NCI-H2107 treated with DMSO at 0.1 percent for 48 hours (cell line): ENCODE results near the gene SERAC1.
"Not testable (repeated sequence)": the region's sequence is repeated elsewhere in the genome, so short reads cannot be mapped to it uniquely, and the experiment has no call there.

Experiments used
- DNase-seq: peaks from one replicate; lab custom pipeline; 2025; ENCODE audit not compliant: unreplicated experiment; lab: John Stamatoyannopoulos, UW

Gene SERAC1

DNA sequence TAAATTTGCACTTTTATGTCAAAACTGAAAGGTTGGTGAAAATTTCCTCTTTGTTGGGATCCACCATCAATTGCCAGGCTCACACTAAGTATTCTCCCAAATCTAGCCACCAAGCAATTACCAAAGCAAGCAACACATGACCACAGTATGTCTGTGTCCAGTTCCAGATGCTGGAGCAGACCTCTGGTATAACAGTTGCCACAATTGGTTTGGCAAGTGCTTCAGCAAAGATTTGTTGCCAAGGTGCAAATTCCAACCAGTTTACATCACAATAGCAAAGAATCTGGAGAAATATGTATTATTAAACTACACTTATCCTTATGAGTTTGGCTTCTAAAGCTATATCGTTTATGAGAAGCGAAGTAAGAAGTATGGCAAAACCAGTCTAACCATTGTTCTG lies 6.5 kb upstream of the SERAC1 start:
- no peak for DNase-seq

GRCh38 chr6:158174024-158174423 lies 6.0 kb upstream of the SERAC1 start:
- no peak for DNase-seq

DNA sequence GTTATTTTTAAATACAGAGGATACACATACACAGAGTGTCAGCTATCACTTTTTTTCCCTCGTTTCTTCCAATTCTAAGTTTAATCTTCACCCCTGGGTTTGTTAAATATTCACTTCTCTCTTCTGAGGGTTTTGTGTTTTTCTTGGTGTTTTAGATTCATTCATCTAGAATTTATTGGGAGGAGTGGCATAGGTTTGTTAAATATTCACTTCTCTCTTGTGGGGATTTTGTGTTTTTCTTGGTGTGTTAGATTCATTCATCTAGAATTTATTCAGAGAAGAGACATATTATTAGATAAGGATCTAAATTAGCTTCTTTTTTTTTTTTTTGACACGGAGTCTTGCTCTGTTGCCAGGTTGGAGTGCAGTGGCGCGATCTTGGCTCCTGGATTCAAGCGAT lies 3.9 kb upstream of the SERAC1 start:
- no peak for DNase-seq

GRCh38 chr6:158170656-158171081 lies 2.6 kb upstream of the SERAC1 start:
- DNase-seq, result no peak

DNA sequence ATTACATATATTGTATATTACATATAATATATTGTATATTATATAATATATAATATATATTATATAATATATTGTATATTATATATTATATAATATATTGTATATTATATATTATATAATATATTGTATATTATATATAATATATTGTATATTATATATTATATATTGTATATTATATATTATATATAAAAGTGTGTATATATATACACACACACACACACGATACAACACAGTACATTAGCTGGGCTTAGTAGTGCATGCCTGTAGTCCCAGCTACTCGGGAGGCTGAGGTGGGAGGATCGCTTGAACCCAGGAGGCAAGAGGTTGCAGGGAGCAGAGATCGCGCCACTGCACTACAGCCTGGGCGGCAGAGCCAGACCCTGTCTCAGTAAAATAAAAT lies 1.6 kb upstream of the SERAC1 start:
- DNase-seq, result not testable (repeated sequence)

- no peak for DNase-seq
Observed at GRCh38 chr6:158165919-158166416, 2.1 kb downstream of the SERAC1 start.

DNA sequence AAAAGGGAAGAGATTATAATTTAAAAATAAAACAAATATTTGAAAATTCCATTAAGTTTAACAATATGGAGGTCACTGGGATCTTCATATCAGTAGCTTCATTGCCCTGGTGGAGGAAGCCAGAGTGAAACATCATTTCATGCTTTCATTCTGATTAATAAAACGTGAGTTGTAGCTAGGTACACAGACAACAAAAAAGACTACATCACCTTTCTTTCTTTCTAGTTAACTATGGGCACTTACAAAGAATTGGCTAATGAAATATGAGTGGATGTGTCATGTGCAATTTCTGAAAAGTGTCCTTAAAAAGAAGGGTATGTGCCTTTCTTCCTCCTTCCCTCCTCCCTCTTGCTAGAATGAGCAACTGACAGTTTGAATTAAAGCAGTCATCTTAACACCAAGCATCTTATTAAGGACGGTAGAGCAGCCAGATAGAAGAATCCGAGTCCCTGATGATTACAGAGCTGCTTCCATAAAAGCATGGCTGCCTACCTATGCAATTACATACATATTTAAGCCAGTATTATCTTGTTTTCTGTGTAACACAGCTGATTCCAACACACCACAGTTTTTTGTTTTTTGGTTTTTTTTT lies 3.4 kb downstream of the SERAC1 start:
- DNase-seq, result no peak

- no peak for DNase-seq
Observed at GRCh38 chr6:158161566-158162254, 6.4 kb downstream of the SERAC1 start.

DNA sequence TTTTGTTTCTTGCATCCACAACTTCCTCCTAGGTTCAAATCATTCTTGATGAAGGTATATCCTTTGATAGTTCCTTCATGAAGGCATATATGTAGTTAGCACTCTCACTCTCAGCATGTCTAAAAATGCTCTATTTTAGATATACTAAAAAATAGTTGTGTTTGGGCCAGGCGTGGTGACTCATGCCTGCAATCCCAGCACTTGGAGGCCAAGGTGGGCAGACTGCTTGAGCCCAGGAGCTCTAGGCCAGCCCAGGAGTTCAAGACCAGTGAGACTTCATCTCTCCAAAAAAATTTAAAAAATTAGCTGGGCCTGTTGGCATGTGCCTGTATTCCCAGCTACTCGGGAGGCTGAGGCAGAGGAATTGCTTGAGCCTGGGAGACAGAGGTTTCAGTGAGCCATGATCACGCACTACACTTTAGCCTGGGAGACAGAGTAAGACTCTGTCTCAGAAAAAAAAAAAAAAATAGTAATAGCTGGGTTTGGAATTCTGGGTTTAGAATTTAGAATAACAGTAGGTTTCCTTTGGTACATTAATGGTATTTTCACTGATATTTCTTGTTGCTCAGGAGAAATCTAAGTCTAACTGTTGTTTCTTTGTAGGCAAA lies 7.0 kb downstream of the SERAC1 start:
- DNase-seq, result no peak

GRCh38 chr6:158158748-158159147 lies 9.3 kb downstream of the SERAC1 start:
- DNase-seq, result no peak

GRCh38 chr6:158158123-158158522 lies 9.9 kb downstream of the SERAC1 start:
- no peak for DNase-seq

DNA sequence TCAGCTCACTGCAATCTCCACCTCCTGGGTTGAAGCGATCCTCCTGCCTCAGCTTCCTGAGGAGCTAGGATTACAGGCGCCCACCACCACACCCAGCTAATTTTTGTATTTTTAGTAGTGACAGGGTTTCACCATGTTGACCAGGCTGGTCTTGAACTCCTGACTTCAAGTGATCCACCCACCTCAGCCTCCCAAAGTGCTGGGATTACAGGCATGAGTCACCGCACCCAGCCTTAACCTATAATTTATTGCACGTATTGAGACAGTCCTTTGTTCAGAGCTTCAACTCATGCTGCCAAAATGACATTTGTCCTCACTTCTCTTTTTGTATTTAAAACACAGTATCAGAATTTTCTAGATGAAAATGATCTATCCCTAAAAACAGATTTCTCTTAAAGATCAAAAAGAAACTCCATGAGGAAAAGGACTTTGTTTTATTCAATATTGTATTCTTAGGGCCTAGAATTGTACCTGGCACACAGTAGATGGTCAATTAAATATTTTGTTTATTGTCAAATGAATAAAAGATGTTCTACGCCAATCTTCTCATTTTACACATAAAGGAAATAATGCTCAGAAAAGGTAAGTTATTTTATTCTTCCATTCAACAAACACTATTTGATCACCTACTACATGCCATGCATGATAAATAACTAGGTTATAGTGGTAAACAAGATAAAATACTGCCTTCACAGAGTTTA lies 10.8 kb downstream of the SERAC1 start:
- no peak for DNase-seq

GRCh38 chr6:158154816-158155215 lies 13.2 kb downstream of the SERAC1 start:
- DNase-seq, result no peak

DNA sequence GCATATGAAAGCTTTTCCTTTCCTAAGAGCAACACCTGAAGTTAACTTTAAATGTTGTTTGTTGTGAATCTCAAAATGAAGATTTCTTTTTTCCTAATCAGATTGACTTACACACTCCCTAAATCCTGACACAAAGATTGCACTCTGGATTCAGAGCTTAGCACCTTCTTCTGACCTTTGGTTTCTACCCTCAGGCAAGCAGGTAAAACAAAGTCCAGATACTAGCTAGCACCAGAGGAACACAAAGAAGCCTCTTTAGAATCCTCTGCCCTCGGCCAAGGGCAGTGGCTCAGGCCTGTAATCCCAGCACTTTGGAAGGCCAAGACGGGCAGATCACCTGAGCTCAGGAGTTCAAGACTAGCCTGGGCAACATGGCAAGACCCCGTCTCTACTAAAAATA lies 14.5 kb downstream of the SERAC1 start:
- no peak for DNase-seq

DNA sequence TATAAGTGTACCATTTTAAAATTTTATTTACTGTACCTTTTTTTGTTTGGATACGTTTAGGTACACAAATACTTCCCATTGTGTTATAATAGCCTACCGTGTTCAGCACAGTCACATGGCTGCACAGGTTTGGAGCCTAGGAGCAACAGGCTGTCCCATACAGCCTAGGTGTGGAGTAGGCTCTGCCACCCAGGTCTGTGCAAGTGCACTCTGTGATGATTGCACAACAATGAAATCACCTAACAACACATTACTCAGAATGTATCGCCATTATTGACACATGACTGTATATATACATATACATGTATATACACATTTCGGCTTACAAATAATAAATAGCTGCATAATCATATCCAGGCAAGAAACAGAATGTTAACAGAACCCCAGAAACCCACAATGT lies 15.4 kb downstream of the SERAC1 start:
- DNase-seq, result no peak

- DNase-seq, result not testable (repeated sequence)
Observed at GRCh38 chr6:158152025-158152424, 16.0 kb downstream of the SERAC1 start.

- no peak for DNase-seq
Observed at GRCh38 chr6:158150701-158151100, 17.4 kb downstream of the SERAC1 start.

DNA sequence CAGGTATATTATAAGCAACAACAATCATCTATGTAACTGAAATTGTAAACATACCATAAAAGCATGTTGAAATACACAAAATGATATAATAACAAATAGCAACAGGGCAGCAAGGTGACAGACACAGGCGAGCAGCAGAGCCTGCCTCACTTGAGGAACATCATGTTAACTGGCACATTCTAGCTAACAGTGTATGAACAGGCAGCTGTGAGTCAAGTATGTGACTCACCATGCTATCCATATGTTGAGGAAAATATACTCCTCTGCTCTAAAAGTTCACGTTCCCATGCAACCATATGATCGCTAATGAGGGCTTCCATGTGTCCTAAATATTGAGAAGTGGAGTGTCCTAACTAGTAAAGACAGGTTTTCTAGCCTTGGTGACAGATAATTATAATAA lies 18.4 kb downstream of the SERAC1 start:
- no peak for DNase-seq

- DNase-seq, result no peak
Observed at GRCh38 chr6:158143700-158144099, 24.4 kb downstream of the SERAC1 start.

- no peak for DNase-seq
Observed at GRCh38 chr6:158142789-158143188, 25.3 kb downstream of the SERAC1 start.

- peak; percentile 13 for DNase-seq
Observed at GRCh38 chr6:158131926-158132325, 36.1 kb downstream of the SERAC1 start.

DNA sequence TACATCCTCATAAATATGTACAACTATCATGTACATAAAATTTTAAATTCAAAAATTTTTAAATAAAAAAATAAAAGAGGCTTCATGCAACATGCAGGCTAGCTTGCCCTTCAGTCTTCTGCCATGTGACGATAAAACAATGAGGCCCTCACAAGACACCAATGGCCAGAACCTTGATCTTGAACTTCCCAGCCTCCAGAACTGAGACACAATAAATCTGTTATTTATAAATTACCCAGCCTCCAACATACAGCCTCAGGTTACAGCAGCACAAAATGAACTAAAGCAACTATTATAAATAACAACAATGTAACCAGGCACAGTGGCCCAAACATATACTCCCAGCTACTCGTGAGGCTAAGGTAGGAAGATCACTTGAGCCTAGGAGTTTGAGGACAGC lies 42.8 kb downstream of the SERAC1 start:
- no peak for DNase-seq
